H7 (cell line): ENCODE measurements around the gene LRRC45. TPM values are rescaled to one million over a fixed set of nuclear protein-coding genes. Genes with fewer than 3 reads are reported as not detected.

ENCODE experiments used
- DNase-seq: peaks from one replicate; pipeline ENCODE4 v3.0.0; 2012
- H3K27me3 ChIP-seq: 2 replicates; pipeline ENCODE4 v1.6.0; 2011; ENCODE audit warnings: mild to moderate bottlenecking, low read length; ENCODE audit not compliant: control insufficient read depth, insufficient read depth
- H3K36me3 ChIP-seq: replicated peaks from 2 replicates; pipeline ENCODE4 v1.5.1; 2011; ENCODE audit warnings: low read length; ENCODE audit not compliant: control insufficient read depth, insufficient read depth
- H3K4me3 ChIP-seq: 2 replicates; pipeline ENCODE4 v1.5.1; 2011; ENCODE audit warnings: low read depth, mild to moderate bottlenecking, control low read depth, low read length, moderate library complexity; ENCODE audit not compliant: insufficient read depth
- total RNA-seq: library from RNA; depleted of rRNA; stranded (reverse); fragments of >200 nt; shearing (Covaris generic); gene quantifications from 2 replicates; pipeline ENCODE4 v1.2.3, GENCODE V29; 2014

Gene LRRC45
- total RNA-seq, 1 experiment from 2014 or later, result 45.2 TPM

- H3K36me3 ChIP-seq, result no peaks in the 10 kb centered on the region
- H3K27me3 ChIP-seq, result no peaks in the 10 kb centered on the region
- DNase-seq, result no peak
- no peak overlapping the region for H3K4me3 ChIP-seq
These were observed 23.5 kb upstream of the LRRC45 start for GRCh38 chr17:81999587-81999975.

DNA sequence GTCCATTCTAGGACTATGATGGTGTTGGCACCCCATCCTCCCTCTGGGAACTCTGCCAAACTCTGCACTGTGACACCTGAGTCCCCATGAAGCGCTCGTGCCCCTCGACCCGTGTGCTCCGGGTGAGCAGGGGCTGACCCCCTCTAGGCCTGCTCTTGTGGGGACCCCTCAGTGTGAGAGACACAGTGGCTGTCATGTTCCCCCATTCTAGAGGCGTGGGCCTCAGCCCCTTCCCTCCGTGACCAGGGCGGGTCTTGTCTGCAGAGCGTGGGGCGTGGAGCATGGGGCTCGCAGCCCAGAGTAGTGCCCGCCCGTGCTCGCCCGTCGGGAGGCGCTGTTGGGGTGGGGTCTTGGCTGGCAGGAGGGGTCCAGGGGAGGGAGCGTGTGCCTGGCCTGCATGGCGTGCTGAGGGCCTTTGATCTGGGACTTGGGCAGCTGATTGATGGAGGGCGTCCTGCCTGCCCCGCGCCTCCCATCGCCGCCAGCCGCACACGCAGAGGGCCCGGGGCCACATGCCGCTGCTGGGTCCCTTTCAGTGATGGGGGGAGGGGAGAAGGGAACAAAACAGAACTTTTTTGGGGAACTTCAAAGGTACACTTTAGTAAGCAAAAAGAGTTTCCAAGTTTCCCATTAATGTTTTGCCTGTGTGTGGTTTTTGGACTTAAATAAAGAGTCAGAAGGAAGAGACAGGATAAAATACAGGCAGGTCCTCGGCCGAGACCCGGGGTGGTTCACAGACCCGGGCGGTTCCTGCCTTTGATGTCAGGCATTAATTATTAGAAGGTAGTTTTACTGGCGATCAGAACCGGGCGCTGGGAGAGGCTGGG, 22.9 kb upstream of the LRRC45 start:
- no peaks in the 10 kb centered on the region for H3K27me3 ChIP-seq
- no peaks in the 10 kb centered on the region for H3K36me3 ChIP-seq
- no peak for DNase-seq
- no peak overlapping the region for H3K4me3 ChIP-seq

DNA sequence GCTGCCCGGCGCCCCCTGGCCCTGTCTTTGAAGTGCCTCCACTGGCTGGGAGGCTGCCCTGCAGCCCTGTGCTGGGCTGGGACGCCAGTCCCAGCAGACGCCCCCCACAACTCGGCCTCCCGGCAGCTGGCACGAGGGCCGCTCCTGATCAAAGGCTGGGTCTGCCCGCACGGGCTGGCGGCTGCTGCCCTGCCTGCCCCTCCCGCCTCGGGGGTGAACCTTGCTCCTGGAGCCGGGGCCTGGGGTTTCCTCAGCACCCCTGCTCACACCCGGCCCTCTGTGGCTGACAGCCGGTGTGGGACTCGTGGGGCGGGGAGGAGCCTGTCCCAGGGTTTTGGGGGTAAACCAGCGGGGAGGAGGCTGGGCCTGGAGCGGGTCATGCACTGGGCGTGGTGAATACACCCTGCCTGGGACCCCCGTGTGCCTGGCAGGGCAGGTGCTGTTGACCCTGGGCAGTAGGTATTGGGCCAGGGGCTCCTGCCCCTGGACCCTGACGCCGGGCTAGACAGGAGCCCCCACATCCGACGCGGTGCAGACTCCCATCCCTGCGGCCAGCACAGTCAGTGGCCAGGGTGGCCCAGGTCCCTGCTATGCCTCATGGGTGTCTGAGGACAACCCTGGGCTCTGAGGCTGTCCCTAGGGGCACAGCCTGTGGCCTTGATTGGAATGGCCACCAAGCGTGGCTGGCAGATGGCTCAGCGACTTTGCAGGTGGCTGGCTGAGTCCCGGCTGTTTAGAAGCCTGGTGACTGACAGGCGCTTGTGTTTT, 22.1 kb upstream of the LRRC45 start:
- Histone ChIP-seq H3K27me3 (no peaks in the 10 kb centered on the region), H3K36me3 (no peaks in the 10 kb centered on the region), H3K4me3 (no peak overlapping the region)
- no peak for DNase-seq

GRCh38 chr17:82001571-82002056, 21.5 kb upstream of the LRRC45 start:
- H3K4me3 ChIP-seq, result no peak overlapping the region
- DNase-seq, result no peak
- no peaks in the 10 kb centered on the region for H3K27me3 ChIP-seq
- no peaks in the 10 kb centered on the region for H3K36me3 ChIP-seq

DNA sequence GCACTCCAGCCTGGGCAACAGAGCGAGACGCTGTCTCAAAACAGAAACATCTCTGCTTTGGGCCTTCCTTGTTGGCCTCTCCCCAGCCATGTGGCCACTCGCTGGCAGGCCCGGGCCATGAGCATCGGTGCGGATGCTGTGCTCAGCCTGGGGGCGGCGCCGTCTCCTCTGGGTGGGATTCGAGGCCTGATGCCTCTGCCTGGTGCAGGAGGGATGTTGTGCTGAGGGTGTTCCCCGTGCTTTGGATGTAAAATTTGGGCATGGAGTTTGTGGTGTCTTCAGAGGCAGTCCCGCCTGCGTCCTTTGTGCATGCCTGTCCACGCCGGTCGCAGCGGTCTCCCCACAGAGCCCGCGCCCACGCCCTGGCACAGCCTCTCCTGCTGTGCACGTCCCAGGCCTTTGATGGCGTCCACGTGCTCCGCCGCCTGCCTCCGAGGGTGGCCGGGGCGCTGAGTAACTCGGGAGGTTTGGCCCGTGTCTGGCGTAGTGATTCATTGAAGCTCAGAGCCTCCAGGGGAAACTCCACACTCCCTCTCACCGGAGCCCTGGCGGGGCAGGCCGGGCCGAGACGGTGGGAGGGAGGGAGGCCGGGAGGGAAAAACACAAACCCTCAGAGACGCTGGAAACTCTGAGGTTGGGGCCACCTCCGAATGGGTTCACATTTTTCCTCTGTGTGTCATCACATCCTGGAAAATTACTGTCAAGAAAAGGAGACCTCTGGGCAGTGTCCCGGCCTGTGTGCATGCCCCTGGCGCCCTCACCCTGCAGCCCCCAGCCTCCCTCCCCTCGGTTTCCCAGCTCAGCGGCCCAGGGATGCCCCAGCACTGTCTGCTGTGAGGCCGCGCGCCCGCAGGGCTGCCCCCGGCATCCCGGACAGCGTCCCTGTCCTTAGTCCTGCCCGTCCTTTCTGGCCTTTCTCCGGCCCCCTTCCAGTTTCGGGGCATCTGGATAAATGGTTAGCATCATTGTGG, 19.4 kb upstream of the LRRC45 start:
- no peak overlapping the region for H3K4me3 ChIP-seq
- peak; percentile 71 for DNase-seq
- no peaks in the 10 kb centered on the region for H3K36me3 ChIP-seq
- no peaks in the 10 kb centered on the region for H3K27me3 ChIP-seq

DNA sequence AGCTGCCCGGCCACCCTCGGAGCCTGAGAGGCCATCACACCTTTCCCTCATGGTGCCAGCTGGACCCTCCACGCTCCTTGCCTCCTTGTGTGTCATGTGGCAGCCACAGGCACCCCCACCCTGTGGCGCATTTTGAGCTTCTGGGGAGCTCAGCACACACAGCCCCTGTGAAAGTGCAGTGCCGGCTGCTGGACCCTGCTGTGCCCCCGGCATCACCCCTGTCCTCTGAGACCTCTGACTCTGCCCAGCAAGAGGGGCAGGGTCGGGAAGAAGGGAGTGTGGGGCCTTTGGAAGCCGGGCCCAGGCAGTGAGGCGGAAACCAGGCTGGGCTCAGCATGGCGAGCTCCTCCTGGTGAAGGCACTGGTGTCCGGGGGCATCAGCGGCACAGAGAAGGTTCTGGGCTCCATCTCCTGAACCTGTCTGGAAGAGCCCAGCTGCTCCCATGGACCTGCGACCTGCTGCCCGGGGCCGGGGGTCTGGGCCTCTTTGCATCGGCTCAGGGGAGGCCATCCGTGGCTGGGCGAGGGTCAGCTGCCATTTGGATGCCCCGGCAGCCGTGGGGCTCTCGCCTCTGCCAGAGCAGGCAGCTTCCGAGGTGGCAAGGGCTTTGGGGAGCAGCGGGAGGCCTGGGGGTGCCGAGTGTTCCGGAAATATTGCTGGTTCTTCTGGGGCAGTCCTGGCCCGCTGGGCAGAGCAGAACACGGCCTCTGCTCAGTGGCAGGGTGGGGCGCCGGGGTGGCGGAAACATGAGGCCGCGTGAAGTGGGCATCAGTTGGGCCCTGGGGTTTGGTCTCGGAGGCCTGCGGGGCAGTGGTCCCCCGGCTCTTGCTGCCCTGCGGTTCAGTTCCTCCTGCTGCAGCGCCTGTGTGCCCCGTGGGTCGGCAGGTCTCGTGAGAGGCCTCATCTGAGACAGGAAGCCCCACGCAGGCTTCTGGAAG, 18.3 kb upstream of the LRRC45 start:
- no peak for DNase-seq
- no peaks in the 10 kb centered on the region for H3K36me3 ChIP-seq
- H3K4me3 ChIP-seq, result no peak overlapping the region
- no peaks in the 10 kb centered on the region for H3K27me3 ChIP-seq

DNA sequence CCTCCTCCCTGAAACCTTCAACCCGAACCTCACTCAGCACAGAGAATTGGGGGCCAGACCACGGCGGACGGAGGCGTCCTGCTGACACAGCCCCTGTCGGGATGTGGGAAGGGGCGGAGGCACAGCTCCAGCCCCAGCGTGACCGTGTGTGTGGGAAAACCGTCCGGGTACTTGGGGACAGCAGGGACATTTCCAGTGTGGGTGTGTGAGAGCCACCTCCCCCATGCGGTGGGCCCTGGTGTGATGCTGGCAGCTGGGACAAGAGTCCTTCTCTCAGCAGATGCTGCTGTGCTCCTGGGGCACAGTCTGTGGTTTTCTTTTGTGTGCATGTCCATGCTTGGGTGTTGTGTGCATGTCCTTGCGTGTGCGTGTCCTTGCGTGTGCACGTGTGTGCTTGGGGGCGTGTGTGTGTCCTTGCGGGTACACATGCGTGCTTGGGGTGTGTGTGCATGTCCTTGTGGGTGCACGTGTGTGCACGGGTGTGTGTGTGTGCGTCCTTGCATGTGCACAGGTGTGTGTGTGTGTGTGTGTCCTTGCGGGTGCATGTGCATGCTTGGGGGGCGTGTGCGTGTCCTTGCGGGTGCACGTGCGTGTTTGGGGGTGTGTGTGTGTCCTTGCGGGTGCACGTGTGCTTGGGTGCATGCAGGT, 17.3 kb upstream of the LRRC45 start:
- Histone ChIP-seq H3K27me3 (no peaks in the 10 kb centered on the region), H3K36me3 (no peaks in the 10 kb centered on the region), H3K4me3 (no peak overlapping the region)
- DNase-seq, result no peak

GRCh38 chr17:82006468-82007227, 16.5 kb upstream of the LRRC45 start:
- Histone ChIP-seq H3K4me3 (no peak overlapping the region), H3K27me3 (no peaks in the 10 kb centered on the region), H3K36me3 (no peaks in the 10 kb centered on the region)
- no peak for DNase-seq

DNA sequence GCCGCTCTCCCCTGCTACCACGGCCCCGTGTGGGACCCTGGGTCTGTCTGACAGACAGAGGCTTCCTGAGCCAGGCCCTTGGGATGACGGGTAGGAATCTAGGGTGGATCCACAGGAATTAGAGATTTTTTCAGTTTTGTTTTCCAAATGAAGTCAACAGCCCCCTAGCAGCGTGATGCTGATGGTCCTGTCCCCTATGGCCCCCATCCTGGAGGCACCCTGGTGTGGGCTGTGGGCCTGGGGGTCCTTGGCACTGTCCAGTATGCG, 15.9 kb upstream of the LRRC45 start:
- H3K27me3 ChIP-seq, result no peaks in the 10 kb centered on the region
- no peak for DNase-seq
- H3K4me3 ChIP-seq, result no peak overlapping the region
- H3K36me3 ChIP-seq, result no peaks in the 10 kb centered on the region

DNA sequence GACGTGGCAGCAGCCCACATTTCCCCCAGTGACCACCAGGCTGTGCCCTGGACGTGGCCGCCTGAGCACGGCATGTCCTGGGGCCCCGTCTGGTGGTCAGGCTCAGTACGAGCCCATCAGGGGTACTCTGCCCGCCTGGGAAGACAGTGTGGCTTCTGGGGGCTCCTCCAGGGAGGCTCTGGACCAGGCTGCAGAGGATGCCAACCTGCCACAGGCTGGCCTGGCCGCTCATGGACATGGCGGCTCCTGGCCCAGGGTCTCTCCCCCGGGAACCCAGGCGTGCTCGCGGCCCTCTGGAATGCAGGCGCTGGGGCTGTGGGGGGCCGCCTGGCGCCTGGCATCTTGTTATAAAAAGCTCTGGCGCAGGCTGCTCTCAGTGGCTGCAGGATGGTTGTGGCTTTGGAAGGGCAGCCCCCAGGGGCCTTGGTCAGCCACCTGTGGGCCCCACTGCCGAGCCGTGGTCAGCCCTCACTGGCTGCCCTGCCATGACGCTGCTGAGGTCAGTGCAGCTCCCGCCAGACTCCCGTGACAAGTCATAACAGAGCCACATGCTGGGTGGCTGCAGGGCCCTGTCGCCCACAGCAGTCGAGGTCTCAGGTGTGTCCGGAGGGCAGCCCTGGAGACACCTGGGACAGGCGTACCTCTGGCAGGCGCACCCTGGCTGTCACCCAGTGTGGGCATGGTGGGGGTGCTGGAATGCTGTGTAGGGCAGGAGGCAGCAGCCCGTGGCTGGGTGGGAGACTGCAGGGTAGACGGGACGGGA, 15.4 kb upstream of the LRRC45 start:
- no peaks in the 10 kb centered on the region for H3K36me3 ChIP-seq
- peak; percentile 77 for DNase-seq
- H3K27me3 ChIP-seq, result no peaks in the 10 kb centered on the region
- H3K4me3 ChIP-seq, result no peak overlapping the region

DNA sequence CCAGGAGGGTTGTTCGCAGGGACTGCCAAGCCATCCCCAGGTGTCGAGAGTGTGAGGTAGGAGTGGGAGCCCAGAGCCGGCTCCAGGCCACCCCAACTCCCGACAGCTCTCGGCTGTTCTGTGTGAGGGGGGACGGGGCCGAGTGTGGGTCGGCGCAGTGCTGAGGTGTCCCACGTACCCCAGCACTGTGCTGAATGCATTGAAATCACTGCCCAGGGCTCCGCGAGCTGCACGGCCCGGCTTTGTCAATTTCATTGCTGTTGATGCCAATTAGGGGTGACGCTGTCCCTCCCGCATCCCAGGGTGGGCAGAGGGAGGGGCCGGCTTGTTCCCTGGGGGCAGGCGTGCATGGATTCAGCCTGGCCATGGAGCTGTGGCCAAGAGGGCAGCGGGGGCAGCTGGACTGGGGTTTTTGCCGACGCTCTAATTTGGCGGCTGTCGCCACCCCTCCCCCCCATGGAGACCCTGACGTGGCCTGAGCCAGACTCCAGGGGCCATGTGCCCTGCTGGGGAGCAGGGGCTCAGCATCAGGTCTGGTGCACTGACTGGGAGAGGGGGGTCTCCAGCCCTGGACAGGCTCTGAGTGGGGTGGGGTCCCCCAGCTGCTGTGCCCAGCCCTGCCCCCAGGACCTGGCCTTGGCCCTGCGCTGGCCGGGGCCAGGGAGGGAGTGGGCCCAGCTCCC, 14.7 kb upstream of the LRRC45 start:
- no peak overlapping the region for H3K4me3 ChIP-seq

DNA sequence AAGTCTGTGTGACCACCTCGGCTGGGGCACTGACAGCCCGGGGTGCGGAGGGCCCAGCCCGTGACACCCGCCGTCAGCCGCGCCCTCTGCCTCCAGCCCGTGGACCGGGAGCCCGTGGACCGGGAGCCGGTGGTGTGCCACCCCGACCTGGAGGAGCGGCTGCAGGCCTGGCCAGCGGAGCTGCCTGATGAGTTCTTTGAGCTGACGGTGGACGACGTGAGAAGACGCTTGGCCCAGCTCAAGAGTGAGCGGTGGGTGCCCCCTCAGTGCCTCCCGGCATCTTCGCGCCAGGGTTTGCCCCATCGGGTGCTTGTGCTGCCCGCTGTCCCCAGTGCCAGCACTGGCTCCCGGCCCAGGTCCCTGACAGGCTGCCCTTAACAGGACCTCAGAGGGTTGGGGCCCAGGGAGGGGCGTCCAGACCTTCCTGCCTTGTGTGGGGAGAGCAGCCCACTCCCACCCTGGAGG, 14.1 kb upstream of the LRRC45 start:
- Histone ChIP-seq H3K4me3 (no peak overlapping the region), H3K36me3 (no peaks in the 10 kb centered on the region), H3K27me3 (no peaks in the 10 kb centered on the region)
- no peak for DNase-seq

More for the DNA sequence above, 14.7 kb upstream of the LRRC45 start:
- H3K36me3 ChIP-seq, result no peaks in the 10 kb centered on the region
- DNase-seq, result no peak
- H3K27me3 ChIP-seq, result no peaks in the 10 kb centered on the region
